ENCODE results near the gene FLYWCH1. TPM values are rescaled to one million over a fixed set of nuclear protein-coding genes. Genes with fewer than 3 reads are reported as not detected.

Gene FLYWCH1, protein sequence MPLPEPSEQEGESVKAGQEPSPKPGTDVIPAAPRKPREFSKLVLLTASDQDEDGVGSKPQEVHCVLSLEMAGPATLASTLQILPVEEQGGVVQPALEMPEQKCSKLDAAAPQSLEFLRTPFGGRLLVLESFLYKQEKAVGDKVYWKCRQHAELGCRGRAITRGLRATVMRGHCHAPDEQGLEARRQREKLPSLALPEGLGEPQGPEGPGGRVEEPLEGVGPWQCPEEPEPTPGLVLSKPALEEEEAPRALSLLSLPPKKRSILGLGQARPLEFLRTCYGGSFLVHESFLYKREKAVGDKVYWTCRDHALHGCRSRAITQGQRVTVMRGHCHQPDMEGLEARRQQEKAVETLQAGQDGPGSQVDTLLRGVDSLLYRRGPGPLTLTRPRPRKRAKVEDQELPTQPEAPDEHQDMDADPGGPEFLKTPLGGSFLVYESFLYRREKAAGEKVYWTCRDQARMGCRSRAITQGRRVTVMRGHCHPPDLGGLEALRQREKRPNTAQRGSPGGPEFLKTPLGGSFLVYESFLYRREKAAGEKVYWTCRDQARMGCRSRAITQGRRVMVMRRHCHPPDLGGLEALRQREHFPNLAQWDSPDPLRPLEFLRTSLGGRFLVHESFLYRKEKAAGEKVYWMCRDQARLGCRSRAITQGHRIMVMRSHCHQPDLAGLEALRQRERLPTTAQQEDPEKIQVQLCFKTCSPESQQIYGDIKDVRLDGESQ
- total RNA-seq (2022; extraction: Qiagen RNA extraction; ENCODE audit: low read depth) = 19.5 to 28.3 TPM (median 27.5 TPM) in 5 replicates

GRCh38 chr16:2911638-2912329 lies at the start of gene FLYWCH1:
FLYWCH1 (plus strand) TSS chr16:2911931; CDS start chr16:2929686, 17,755 bp downstream.

GRCh38 chr16:2882650-2883457 lies 28.9 kb upstream of the FLYWCH1 start, which contains the start of gene FLYWCH2:
FLYWCH2 (plus strand) TSS chr16:2883215; CDS start chr16:2896450, 13,235 bp downstream.

GRCh38 chr16:2963723-2964474 lies 52.2 kb downstream of the FLYWCH1 start, which contains the start of gene KREMEN2:
KREMEN2 (plus strand) TSS chr16:2964275; CDS start chr16:2964521, 246 bp downstream.

GRCh38 chr16:2968738-2969544 lies 57.2 kb downstream of the FLYWCH1 start, which contains the start of gene PAQR4:
PAQR4 (plus strand) TSS chr16:2969348; CDS start chr16:2969675, 327 bp downstream.

GRCh38 chr16:2980227-2981176 lies 68.8 kb downstream of the FLYWCH1 start, which contains the start of gene PKMYT1:
PKMYT1 (minus strand) TSS chr16:2980446; CDS start chr16:2979657, 789 bp downstream.

Other genes starting within 250 kb of the FLYWCH1 start
- 35.2 to 46.3 TPM (median 45.8 TPM) in 5 replicates for gene KCTD5, start 229.4 kb upstream of the FLYWCH1 start, total RNA-seq (2022; extraction: Qiagen RNA extraction; ENCODE audit: low read depth)
- gene PRSS27, start 191.7 kb upstream of the FLYWCH1 start, total RNA-seq (2022; extraction: Qiagen RNA extraction; ENCODE audit: low read depth) = 0.77 to 1.8 TPM (median 1.5 TPM) in 5 replicates
- gene SRRM2, start 159.3 kb upstream of the FLYWCH1 start, total RNA-seq (2022; extraction: Qiagen RNA extraction; ENCODE audit: low read depth) = 279 to 431 TPM (median 392 TPM) in 5 replicates
- gene ELOB, start 134.7 kb upstream of the FLYWCH1 start, total RNA-seq (2022; extraction: Qiagen RNA extraction; ENCODE audit: low read depth) = 436 to 538 TPM (median 483 TPM) in 5 replicates
- gene PRSS33, start 124.4 kb upstream of the FLYWCH1 start, total RNA-seq (2022; extraction: Qiagen RNA extraction; ENCODE audit: low read depth) = 0.09 TPM in 1 of 5 replicates, not detected in the others
- gene PRSS41, start 113.5 kb upstream of the FLYWCH1 start, total RNA-seq (2022; extraction: Qiagen RNA extraction; ENCODE audit: low read depth) = not detected in 5 replicates
- gene PRSS21, start 94.7 kb upstream of the FLYWCH1 start, total RNA-seq (2022; extraction: Qiagen RNA extraction; ENCODE audit: low read depth) = 0.21 to 0.30 TPM in 2 of 5 replicates, not detected in the others
- 0.73 to 1.3 TPM (median 0.93 TPM) in 5 replicates for gene ZG16B, start 81.6 kb upstream of the FLYWCH1 start, total RNA-seq (2022; extraction: Qiagen RNA extraction; ENCODE audit: low read depth)
- 1.6 to 3.1 TPM (median 2.2 TPM) in 5 replicates for gene PRSS22, start 53.8 kb upstream of the FLYWCH1 start, total RNA-seq (2022; extraction: Qiagen RNA extraction; ENCODE audit: low read depth)
- 45.9 to 60.3 TPM (median 51.6 TPM) in 5 replicates for gene FLYWCH2, start 28.7 kb upstream of the FLYWCH1 start, total RNA-seq (2022; extraction: Qiagen RNA extraction; ENCODE audit: low read depth)
- gene KREMEN2, start 52.3 kb downstream of the FLYWCH1 start, total RNA-seq (2022; extraction: Qiagen RNA extraction; ENCODE audit: low read depth) = 1.3 to 2.4 TPM (median 2.3 TPM) in 5 replicates
- gene PAQR4, start 57.4 kb downstream of the FLYWCH1 start, total RNA-seq (2022; extraction: Qiagen RNA extraction; ENCODE audit: low read depth) = 28.8 to 45.8 TPM (median 37.2 TPM) in 5 replicates
- 57.5 to 96.6 TPM (median 92.5 TPM) in 5 replicates for gene PKMYT1, start 68.5 kb downstream of the FLYWCH1 start, total RNA-seq (2022; extraction: Qiagen RNA extraction; ENCODE audit: low read depth)
- gene CLDN9, start 101.0 kb downstream of the FLYWCH1 start, total RNA-seq (2022; extraction: Qiagen RNA extraction; ENCODE audit: low read depth) = 0.30 to 0.55 TPM (median 0.50 TPM) in 5 replicates
- gene CLDN6, start 106.3 kb downstream of the FLYWCH1 start, total RNA-seq (2022; extraction: Qiagen RNA extraction; ENCODE audit: low read depth) = 0.19 to 0.74 TPM (median 0.34 TPM) in 5 replicates
- 477 to 677 TPM (median 627 TPM) in 5 replicates for gene TNFRSF12A, start 108.4 kb downstream of the FLYWCH1 start, total RNA-seq (2022; extraction: Qiagen RNA extraction; ENCODE audit: low read depth)
- 216 to 280 TPM (median 222 TPM) in 5 replicates for gene HCFC1R1, start 112.0 kb downstream of the FLYWCH1 start, total RNA-seq (2022; extraction: Qiagen RNA extraction; ENCODE audit: low read depth)
- gene THOC6, start 112.1 kb downstream of the FLYWCH1 start, total RNA-seq (2022; extraction: Qiagen RNA extraction; ENCODE audit: low read depth) = 21.6 to 33.9 TPM (median 32.7 TPM) in 5 replicates
- gene BICDL2, start 125.0 kb downstream of the FLYWCH1 start, total RNA-seq (2022; extraction: Qiagen RNA extraction; ENCODE audit: low read depth) = not detected in 5 replicates
- gene MMP25, start 134.6 kb downstream of the FLYWCH1 start, total RNA-seq (2022; extraction: Qiagen RNA extraction; ENCODE audit: low read depth) = 0.49 to 1.0 TPM (median 0.79 TPM) in 5 replicates
- 23.0 to 38.0 TPM (median 28.2 TPM) in 5 replicates for gene IL32, start 153.7 kb downstream of the FLYWCH1 start, total RNA-seq (2022; extraction: Qiagen RNA extraction; ENCODE audit: low read depth)
- not detected in 5 replicates for gene ZSCAN10, start 187.4 kb downstream of the FLYWCH1 start, total RNA-seq (2022; extraction: Qiagen RNA extraction; ENCODE audit: low read depth)
- gene ZNF205, start 200.7 kb downstream of the FLYWCH1 start, total RNA-seq (2022; extraction: Qiagen RNA extraction; ENCODE audit: low read depth) = 9.2 to 14.3 TPM (median 13.2 TPM) in 5 replicates
- gene ZNF213, start 223.1 kb downstream of the FLYWCH1 start, total RNA-seq (2022; extraction: Qiagen RNA extraction; ENCODE audit: low read depth) = 7.7 to 13.2 TPM (median 10.8 TPM) in 5 replicates

Data from A549 treated with RU486 at 1 μM for 4 hours (cell line).